Right atrium auricular region (tissue), 2 donors: ENCODE data around the gene KHDRBS2. TPM values are rescaled to one million over a fixed set of nuclear protein-coding genes. Genes with fewer than 3 reads are reported as not detected.

Experiments
- DNase-seq: peaks from one replicate; pipeline ENCODE4 v3.0.0-alpha.2; 2019; ENCODE audit warnings: low spot score
- H3K27ac ChIP-seq, 2 donors: fragments of 200-600 bp; sonication (generic); 1 replicate in 1 of 2; 2 replicates in 1 of 2; pipeline ENCODE4 v1.5.1; 2016 to 2019
- H3K27me3 ChIP-seq, 2 donors: fragments of 200-600 bp; sonication (generic); one replicate each; pipeline versions ENCODE4 v1.5.1 to v1.6.0; 2017 to 2019
- H3K36me3 ChIP-seq: fragments of 200-600 bp; sonication (generic); one replicate; pipeline ENCODE4 v1.5.1; 2016
- H3K4me1 ChIP-seq, 2 donors: fragments of 200-600 bp; sonication (generic); one replicate each; pipeline versions ENCODE4 v1.5.1 to v1.6.0; 2017 to 2019
- H3K4me3 ChIP-seq, 2 donors: fragments of 200-600 bp; sonication (generic); 1 replicate in 1 of 2; 2 replicates in 1 of 2; pipeline ENCODE4 v1.5.1; 2017 to 2019; ENCODE audit warnings: mild to moderate bottlenecking in 1 of 2, moderate library complexity in 1 of 2
- H3K9me3 ChIP-seq, 2 donors: fragments of 200-600 bp; sonication (generic); one replicate each; pipeline ENCODE4 v1.5.1; 2019
- total RNA-seq, 2 donors: library from RNA; depleted of rRNA; stranded (reverse); fragments of >200 nt; gene quantifications; one replicate each; pipeline ENCODE4 v1.1.0, GENCODE V29; 2016
- TF ChIP-seq, protein P1 (sequence below), 2 donors: fragments of 200-600 bp; sonication (generic); IDR thresholded peaks; one replicate each; pipeline ENCODE4 v1.5.1; 2019; ENCODE audit warnings: antibody characterized with exemption in 2 of 2

Gene KHDRBS2
- total RNA-seq, 2 donors from 2014 or later = not detected

DNA sequence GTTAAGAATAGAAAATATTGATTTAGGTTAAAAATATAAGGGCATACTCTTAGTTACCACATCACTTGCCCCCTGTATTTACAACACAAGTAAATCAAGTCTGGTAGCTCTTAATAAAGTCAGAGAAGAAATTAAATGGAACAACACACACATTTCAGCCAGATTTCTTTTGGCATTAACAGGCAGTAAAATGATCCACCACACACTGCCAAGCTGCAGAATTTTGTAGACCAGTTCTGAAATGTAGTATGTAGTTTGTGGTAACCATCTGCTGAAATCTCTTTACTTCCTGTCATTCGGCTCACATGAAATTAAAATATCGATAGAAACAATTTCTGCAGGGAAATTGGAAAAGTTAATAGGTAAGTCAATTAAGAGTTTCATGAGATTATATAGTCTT, 326.8 kb downstream of the KHDRBS2 start:
- H3K4me3 ChIP-seq = no peak overlapping the region
- TF ChIP-seq, protein P1, sequence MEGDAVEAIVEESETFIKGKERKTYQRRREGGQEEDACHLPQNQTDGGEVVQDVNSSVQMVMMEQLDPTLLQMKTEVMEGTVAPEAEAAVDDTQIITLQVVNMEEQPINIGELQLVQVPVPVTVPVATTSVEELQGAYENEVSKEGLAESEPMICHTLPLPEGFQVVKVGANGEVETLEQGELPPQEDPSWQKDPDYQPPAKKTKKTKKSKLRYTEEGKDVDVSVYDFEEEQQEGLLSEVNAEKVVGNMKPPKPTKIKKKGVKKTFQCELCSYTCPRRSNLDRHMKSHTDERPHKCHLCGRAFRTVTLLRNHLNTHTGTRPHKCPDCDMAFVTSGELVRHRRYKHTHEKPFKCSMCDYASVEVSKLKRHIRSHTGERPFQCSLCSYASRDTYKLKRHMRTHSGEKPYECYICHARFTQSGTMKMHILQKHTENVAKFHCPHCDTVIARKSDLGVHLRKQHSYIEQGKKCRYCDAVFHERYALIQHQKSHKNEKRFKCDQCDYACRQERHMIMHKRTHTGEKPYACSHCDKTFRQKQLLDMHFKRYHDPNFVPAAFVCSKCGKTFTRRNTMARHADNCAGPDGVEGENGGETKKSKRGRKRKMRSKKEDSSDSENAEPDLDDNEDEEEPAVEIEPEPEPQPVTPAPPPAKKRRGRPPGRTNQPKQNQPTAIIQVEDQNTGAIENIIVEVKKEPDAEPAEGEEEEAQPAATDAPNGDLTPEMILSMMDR (IDR thresholded peaks at IDR 0.05) = no peak
- no peaks in the 10 kb centered on the region for H3K27me3 ChIP-seq
- H3K4me1 ChIP-seq = no peaks in the 10 kb centered on the region
- no peaks in the 10 kb centered on the region for H3K36me3 ChIP-seq
- H3K27ac ChIP-seq = no peak overlapping the region
- no peak for DNase-seq
- H3K9me3 ChIP-seq = peaks cover 0 to 6% of the 10 kb centered on the region in 2 donors

DNA sequence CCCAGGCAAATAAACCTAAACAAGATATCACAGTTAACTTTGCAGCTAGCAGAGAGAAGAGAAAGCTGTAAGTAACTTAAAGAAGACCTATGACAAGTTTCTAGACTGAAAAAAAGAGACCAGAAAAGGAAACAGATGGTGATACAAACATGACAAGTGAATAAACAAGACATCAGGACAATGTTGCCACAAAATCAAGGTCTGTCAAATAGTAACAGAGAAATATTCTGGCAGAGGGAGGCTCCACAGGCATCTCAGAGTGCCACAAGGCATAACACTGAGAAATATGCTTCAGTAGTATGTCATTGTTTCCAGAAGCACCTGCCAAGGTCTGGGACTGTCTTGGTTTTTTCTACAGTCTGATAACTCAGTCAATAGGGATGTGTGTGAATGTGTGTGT, 332.2 kb downstream of the KHDRBS2 start:
- no peak overlapping the region for H3K27ac ChIP-seq
- no peak for DNase-seq
- H3K4me1 ChIP-seq = no peaks in the 10 kb centered on the region
- no peaks in the 10 kb centered on the region for H3K36me3 ChIP-seq
- peaks cover 0 to 6% of the 10 kb centered on the region in 2 donors for H3K9me3 ChIP-seq
- H3K27me3 ChIP-seq = no peaks in the 10 kb centered on the region
- H3K4me3 ChIP-seq = no peak overlapping the region
- TF ChIP-seq, protein P1 (IDR thresholded peaks at IDR 0.05) = no peak

DNA sequence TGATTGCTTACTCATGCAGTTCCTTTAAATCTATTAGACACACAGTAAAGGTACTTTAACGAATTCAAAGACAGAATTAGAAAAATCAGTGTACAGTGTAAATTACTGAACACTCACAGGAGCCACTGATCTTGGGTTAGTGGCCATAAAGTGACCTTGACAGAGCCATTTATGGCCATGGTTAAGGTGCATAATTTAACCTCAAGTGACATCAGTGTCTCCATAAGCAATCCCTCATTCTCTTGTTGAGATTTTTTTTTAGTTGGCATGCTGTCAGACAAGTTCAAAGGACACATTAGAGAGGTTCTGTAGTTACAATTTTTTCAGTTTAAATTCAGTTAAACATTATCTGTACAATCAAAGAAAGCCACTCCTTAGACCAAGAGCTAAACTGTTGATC, 334.4 kb downstream of the KHDRBS2 start:
- H3K4me1 ChIP-seq = no peaks in the 10 kb centered on the region
- DNase-seq = no peak
- no peak overlapping the region for H3K4me3 ChIP-seq
- no peaks in the 10 kb centered on the region for H3K9me3 ChIP-seq
- no peak overlapping the region for H3K27ac ChIP-seq
- no peaks in the 10 kb centered on the region for H3K27me3 ChIP-seq
- TF ChIP-seq, protein P1 (IDR thresholded peaks at IDR 0.05) = no peak
- no peaks in the 10 kb centered on the region for H3K36me3 ChIP-seq

DNA sequence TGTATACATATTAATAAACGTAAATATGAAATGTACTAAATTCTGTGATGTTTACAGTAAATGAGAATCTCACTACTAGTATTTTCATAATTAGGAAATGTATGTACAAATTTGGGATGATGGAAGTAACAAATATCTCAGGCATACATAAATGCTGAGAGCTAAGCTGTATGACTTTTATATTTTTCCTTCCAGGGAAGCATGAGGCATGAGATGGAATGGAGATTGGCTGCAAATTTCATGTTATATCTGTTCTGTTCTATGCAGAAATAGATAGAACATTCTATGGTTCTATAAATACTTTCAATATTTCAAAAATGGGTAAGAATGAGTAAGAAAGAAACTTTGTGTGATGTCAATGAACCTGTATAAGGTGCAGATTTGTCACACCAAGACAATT, 335.2 kb downstream of the KHDRBS2 start:
- no peaks in the 10 kb centered on the region for H3K36me3 ChIP-seq
- H3K9me3 ChIP-seq = no peaks in the 10 kb centered on the region
- H3K27ac ChIP-seq = no peak overlapping the region
- TF ChIP-seq, protein P1 (IDR thresholded peaks at IDR 0.05) = no peak
- no peak for DNase-seq
- no peaks in the 10 kb centered on the region for H3K4me1 ChIP-seq
- H3K4me3 ChIP-seq = no peak overlapping the region
- no peaks in the 10 kb centered on the region for H3K27me3 ChIP-seq

DNA sequence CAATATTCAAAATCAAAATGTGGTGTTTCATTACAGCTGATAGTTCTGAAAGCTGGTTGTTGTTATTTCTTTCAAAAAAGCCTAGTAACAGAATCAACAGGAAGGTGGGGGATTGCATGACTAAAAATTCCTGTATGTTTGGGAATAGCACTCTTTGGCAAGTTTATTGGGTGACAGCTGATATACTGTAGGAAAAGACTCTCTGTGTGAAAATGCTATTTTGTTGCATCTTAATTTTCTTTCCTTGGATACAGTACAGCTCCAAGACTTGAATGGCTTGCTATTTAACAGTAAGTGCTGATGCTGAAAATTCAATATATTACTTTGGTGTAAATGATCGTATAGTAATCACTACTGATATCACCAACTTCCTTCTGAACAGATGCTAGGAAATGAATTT, 336.1 kb downstream of the KHDRBS2 start:
- no peaks in the 10 kb centered on the region for H3K9me3 ChIP-seq
- no peaks in the 10 kb centered on the region for H3K36me3 ChIP-seq
- no peak for DNase-seq
- H3K4me1 ChIP-seq = no peaks in the 10 kb centered on the region
- H3K27me3 ChIP-seq = no peaks in the 10 kb centered on the region
- no peak overlapping the region for H3K27ac ChIP-seq
- TF ChIP-seq, protein P1 (IDR thresholded peaks at IDR 0.05) = no peak
- H3K4me3 ChIP-seq = no peak overlapping the region

DNA sequence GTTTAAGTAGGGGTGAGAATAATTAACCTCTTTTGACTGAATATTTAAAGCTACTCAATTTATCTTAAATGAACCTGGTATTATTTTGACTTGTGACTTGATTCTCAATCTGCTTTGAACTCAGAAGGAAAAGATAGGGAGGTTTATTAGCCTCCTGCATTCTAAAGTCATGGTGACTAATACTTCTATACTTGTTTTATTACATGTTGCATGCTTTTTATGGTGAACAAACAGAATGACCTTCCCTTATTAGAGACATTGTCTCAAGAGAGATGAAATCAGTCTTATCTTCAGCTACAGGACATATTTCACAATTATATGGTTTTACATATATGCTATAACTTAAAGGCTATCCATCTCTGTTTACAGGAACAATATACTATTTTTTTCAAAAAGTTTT, 336.9 kb downstream of the KHDRBS2 start:
- no peaks in the 10 kb centered on the region for H3K27me3 ChIP-seq
- no peak overlapping the region for H3K27ac ChIP-seq
- DNase-seq = no peak
- H3K36me3 ChIP-seq = no peaks in the 10 kb centered on the region
- H3K4me3 ChIP-seq = no peak overlapping the region
- no peaks in the 10 kb centered on the region for H3K4me1 ChIP-seq
- H3K9me3 ChIP-seq = no peaks in the 10 kb centered on the region
- TF ChIP-seq, protein P1 (IDR thresholded peaks at IDR 0.05) = no peak
